Measurements from ENCODE around the gene RTN1. TPM values are rescaled to one million over a fixed set of nuclear protein-coding genes. Genes with fewer than 3 reads are reported as not detected.
A peak's percentile ranks its signal among the peaks of the same experiment; 100 is the strongest.

The RTN1 gene
- total RNA-seq, 4 donors from 2014 or later: 2.9 to 13.6 (median 9.2) TPM

GRCh38 chr14:59754256-59754655 is 116.3 kb downstream of the RTN1 start:
- peaks cover 0 to 9% (median 3%) of the 10 kb centered on the region in 4 donors for H3K4me1 ChIP-seq
- DNase-seq (ENCODE audit: extremely low spot score): no peak
- H3K4me3 ChIP-seq: no peak overlapping the region
- intact Hi-C loops (cut with DNase I): no loop called here
- 83% methylated on average over 4 of the region's 4 CpGs for WGBS
- H3K27me3 ChIP-seq: no peaks in the 10 kb centered on the region
- TF ChIP-seq CTCF (IDR thresholded peaks at IDR 0.05): no peak
- TF ChIP-seq POLR2AphosphoS5 (IDR thresholded peaks at IDR 0.05): no peak
- TF ChIP-seq EP300 (IDR thresholded peaks at IDR 0.05): no peak
- TF ChIP-seq POLR2A (IDR thresholded peaks at IDR 0.05; ENCODE audit: low read depth): no peak
- no peaks in the 10 kb centered on the region for H3K9me3 ChIP-seq
- H3K27ac ChIP-seq (replicated peaks in 1 of 4): no peak overlapping the region
- no peaks in the 10 kb centered on the region for H3K36me3 ChIP-seq

GRCh38 chr14:59753512-59753911 is 117.1 kb downstream of the RTN1 start:
- H3K27me3 ChIP-seq: no peaks in the 10 kb centered on the region
- H3K9me3 ChIP-seq: no peaks in the 10 kb centered on the region
- no peak overlapping the region for H3K27ac ChIP-seq (replicated peaks in 1 of 4)
- no peaks in the 10 kb centered on the region for H3K36me3 ChIP-seq
- TF ChIP-seq EP300 (IDR thresholded peaks at IDR 0.05): no peak
- H3K4me1 ChIP-seq: peaks cover 0 to 9% (median 3%) of the 10 kb centered on the region in 4 donors
- no peak for DNase-seq (ENCODE audit: extremely low spot score)
- no peak overlapping the region for H3K4me3 ChIP-seq
- intact Hi-C loops (cut with DNase I): no loop called here

- Histone ChIP-seq H3K4me1 (peaks cover 0 to 9% (median 3%) of the 10 kb centered on the region in 4 donors), H3K36me3 (no peaks in the 10 kb centered on the region), H3K27ac (replicated peaks in 1 of 4) (no peak overlapping the region), H3K4me3 (no peak overlapping the region), H3K27me3 (no peaks in the 10 kb centered on the region), H3K9me3 (no peaks in the 10 kb centered on the region)
- intact Hi-C loops (cut with DNase I): no loop called here
- DNase-seq (ENCODE audit: extremely low spot score): no peak
- TF ChIP-seq POLR2AphosphoS5 (IDR thresholded peaks at IDR 0.05) (no peak), POLR2A (IDR thresholded peaks at IDR 0.05; ENCODE audit: low read depth) (no peak), CTCF (IDR thresholded peaks at IDR 0.05) (no peak), EP300 (IDR thresholded peaks at IDR 0.05) (no peak)
- WGBS: 93% methylated on average over 3 of the region's 3 CpGs
Measured at GRCh38 chr14:59751578-59751977, 119.0 kb downstream of the RTN1 start.

GRCh38 chr14:59739794-59740193 is 130.8 kb downstream of the RTN1 start:
- no peak for TF ChIP-seq POLR2AphosphoS5 (IDR thresholded peaks at IDR 0.05)
- no peak for TF ChIP-seq CTCF (IDR thresholded peaks at IDR 0.05)
- no peak for TF ChIP-seq POLR2A (IDR thresholded peaks at IDR 0.05; ENCODE audit: low read depth)
- TF ChIP-seq EP300 (IDR thresholded peaks at IDR 0.05): no peak
- Histone ChIP-seq H3K4me1 (no peaks in the 10 kb centered on the region), H3K9me3 (peaks cover 0 to 20% (median 15%) of the 10 kb centered on the region in 4 donors), H3K36me3 (no peaks in the 10 kb centered on the region), H3K4me3 (no peak overlapping the region), H3K27ac (replicated peaks in 1 of 4) (no peak overlapping the region), H3K27me3 (no peaks in the 10 kb centered on the region)
- peak; percentile 90 for DNase-seq (ENCODE audit: extremely low spot score)
- intact Hi-C loops (cut with DNase I): no loop called here
- WGBS: 61% methylated on average over 3 of the region's 3 CpGs

- Histone ChIP-seq H3K27ac (replicated peaks in 1 of 4) (no peak overlapping the region), H3K4me1 (no peaks in the 10 kb centered on the region), H3K27me3 (no peaks in the 10 kb centered on the region), H3K9me3 (peaks cover 0 to 2% (median 0%) of the 10 kb centered on the region in 4 donors), H3K36me3 (no peaks in the 10 kb centered on the region), H3K4me3 (no peak overlapping the region)
- WGBS: 30% methylated on average over 3 of the region's 3 CpGs
- no peak for TF ChIP-seq EP300 (IDR thresholded peaks at IDR 0.05)
- TF ChIP-seq POLR2AphosphoS5 (IDR thresholded peaks at IDR 0.05): no peak
- TF ChIP-seq POLR2A (IDR thresholded peaks at IDR 0.05; ENCODE audit: low read depth): no peak
- intact Hi-C loops (cut with DNase I): no loop called here
- no peak for DNase-seq (ENCODE audit: extremely low spot score)
Measured at GRCh38 chr14:59728304-59728703, 142.3 kb downstream of the RTN1 start.

GRCh38 chr14:59727073-59727661 is 143.4 kb downstream of the RTN1 start:
- TF ChIP-seq EP300 (IDR thresholded peaks at IDR 0.05) (no peak), POLR2A (IDR thresholded peaks at IDR 0.05; ENCODE audit: low read depth) (no peak), CTCF (IDR thresholded peaks at IDR 0.05) (no peak), POLR2AphosphoS5 (IDR thresholded peaks at IDR 0.05) (no peak)
- intact Hi-C loops (cut with DNase I): no loop called here
- Histone ChIP-seq H3K4me3 (no peak overlapping the region), H3K36me3 (no peaks in the 10 kb centered on the region), H3K27me3 (no peaks in the 10 kb centered on the region), H3K4me1 (no peaks in the 10 kb centered on the region), H3K27ac (replicated peaks in 1 of 4) (no peak overlapping the region), H3K9me3 (no peaks in the 10 kb centered on the region)
- peak; percentile 74 for DNase-seq (ENCODE audit: extremely low spot score)
- WGBS: 95% methylated on average over 32 of the region's 53 CpGs
